Erythroblast (primary cell): ENCODE data around the gene TMEM53.

Experiments used
- GATA1 ChIP-seq: IDR thresholded peaks from 2 replicates; pipeline ENCODE4 v1.6.1; 2011; ENCODE audit warnings: low read depth, mild to moderate bottlenecking, control low read depth, low read length, moderate library complexity
- POLR2A ChIP-seq: IDR thresholded peaks from 2 replicates; pipeline ENCODE4 v1.6.1; 2011; ENCODE audit warnings: mild to moderate bottlenecking, low read length

DNA sequence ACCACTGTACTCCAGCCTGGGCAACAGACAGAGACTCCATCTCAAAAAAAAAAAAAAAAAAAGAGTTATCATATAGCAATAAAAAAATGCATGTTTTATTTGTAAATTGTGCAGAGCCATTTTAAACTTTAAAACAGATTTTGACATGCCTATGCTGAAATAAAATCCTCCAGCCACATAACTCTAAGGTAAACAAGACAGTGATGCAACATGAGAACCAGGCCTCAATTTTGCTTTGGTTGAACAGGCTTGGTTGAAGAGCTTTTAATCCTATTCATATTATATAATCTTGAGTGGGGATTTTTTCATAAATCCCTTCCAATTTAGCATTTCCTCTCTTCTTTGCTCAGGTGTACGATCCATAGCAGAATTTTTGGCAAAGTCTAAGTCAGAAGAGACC is 26.3 kb upstream of the TMEM53 start:
- no peak for TF ChIP-seq POLR2A
- TF ChIP-seq GATA1, result no peak
